Measurements from ENCODE around the gene FERMT1.
"Not testable (repeated sequence)": the region's sequence is repeated elsewhere in the genome, so short reads cannot be mapped to it uniquely, and the experiment has no call there.

Gene FERMT1

GRCh38 chr20:6070829-6071695 lies 51.8 kb downstream of the FERMT1 start:
- no peak for DNase-seq (ENCODE audit: low read depth in 2 of 2, low spot score in 1 of 2)

- no peak for DNase-seq (ENCODE audit: low read depth in 2 of 2, low spot score in 1 of 2)
Measured at GRCh38 chr20:6069669-6070068, 53.2 kb downstream of the FERMT1 start.

- DNase-seq (ENCODE audit: low read depth in 2 of 2, low spot score in 1 of 2), result no peak
Measured at GRCh38 chr20:6067763-6068318, 55.0 kb downstream of the FERMT1 start.

- DNase-seq (ENCODE audit: low read depth in 2 of 2, low spot score in 1 of 2), result no peak
Measured at GRCh38 chr20:6066582-6066981, 56.2 kb downstream of the FERMT1 start.

- no peak for DNase-seq (ENCODE audit: low read depth in 2 of 2, low spot score in 1 of 2)
Measured at GRCh38 chr20:6061544-6061943, 61.3 kb downstream of the FERMT1 start.

GRCh38 chr20:6060213-6060612 lies 62.6 kb downstream of the FERMT1 start:
- DNase-seq (ENCODE audit: low read depth in 2 of 2, low spot score in 1 of 2), result no peak

- no peak for DNase-seq (ENCODE audit: low read depth in 2 of 2, low spot score in 1 of 2)
Measured at GRCh38 chr20:6058684-6059295, 64.0 kb downstream of the FERMT1 start.

- DNase-seq (ENCODE audit: low read depth in 2 of 2, low spot score in 1 of 2), result no peak
Measured at GRCh38 chr20:6057691-6058090, 65.1 kb downstream of the FERMT1 start.

- no peak for DNase-seq (ENCODE audit: low read depth in 2 of 2, low spot score in 1 of 2)
Measured at GRCh38 chr20:6057139-6057538, 65.7 kb downstream of the FERMT1 start.

- DNase-seq (ENCODE audit: low read depth in 2 of 2, low spot score in 1 of 2), result no peak
Measured at GRCh38 chr20:6055981-6056569, 66.8 kb downstream of the FERMT1 start.

- DNase-seq (ENCODE audit: low read depth in 2 of 2, low spot score in 1 of 2), result no peak
Measured at GRCh38 chr20:6055161-6055783, 67.6 kb downstream of the FERMT1 start.

GRCh38 chr20:6054689-6055051 lies 68.2 kb downstream of the FERMT1 start:
- DNase-seq (ENCODE audit: low read depth in 2 of 2, low spot score in 1 of 2), result not testable (repeated sequence)

GRCh38 chr20:6053776-6054688 lies 68.8 kb downstream of the FERMT1 start, which contains the start of gene LRRN4:
Gene LRRN4, minus strand, starts transcription at chr20:6054060. Its CDS starts 1,261 bp downstream, at chr20:6052799.
- no peak for DNase-seq (ENCODE audit: low read depth in 2 of 2, low spot score in 1 of 2)

GRCh38 chr20:6053064-6053775 lies 69.6 kb downstream of the FERMT1 start:
- DNase-seq (ENCODE audit: low read depth in 2 of 2, low spot score in 1 of 2), result no peak

- no peak for DNase-seq (ENCODE audit: low read depth in 2 of 2, low spot score in 1 of 2)
Measured at GRCh38 chr20:6051505-6051904, 71.3 kb downstream of the FERMT1 start.

GRCh38 chr20:6048391-6048790 lies 74.4 kb downstream of the FERMT1 start:
- DNase-seq (ENCODE audit: low read depth in 2 of 2, low spot score in 1 of 2), result no peak

GRCh38 chr20:6046432-6046831 lies 76.4 kb downstream of the FERMT1 start:
- no peak for DNase-seq (ENCODE audit: low read depth in 2 of 2, low spot score in 1 of 2)

GRCh38 chr20:6045566-6045965 lies 77.3 kb downstream of the FERMT1 start:
- DNase-seq (ENCODE audit: low read depth in 2 of 2, low spot score in 1 of 2), result no peak

- DNase-seq (ENCODE audit: low read depth in 2 of 2, low spot score in 1 of 2), result no peak
Measured at GRCh38 chr20:6044115-6044514, 78.7 kb downstream of the FERMT1 start.

GRCh38 chr20:6041808-6042265 lies 81.0 kb downstream of the FERMT1 start:
- no peak for DNase-seq (ENCODE audit: low read depth in 2 of 2, low spot score in 1 of 2)

All from stimulated activated CD8-positive, alpha-beta memory T cell treated with anti-CD3 and anti-CD28 coated beads, Interleukin-4, amount 100 ng/mL, for 4 hours (primary cell).